Esophagus muscularis mucosa (tissue), 4 donors: ENCODE measurements around the gene ZNF446. TPM values are rescaled to one million over a fixed set of nuclear protein-coding genes. Genes with fewer than 3 reads are reported as not detected.
A peak's percentile ranks its signal among the peaks of the same experiment; 100 is the strongest.

Experiments
- DNase-seq: peaks from one replicate; pipeline ENCODE4 v3.0.0-alpha.2; 2017; ENCODE audit errors: extremely low spot score
- H3K27ac ChIP-seq, 4 donors: fragments of 200-600 bp; sonication (generic); replicated peaks in 1 of 4; 1 replicate in 3 of 4; 2 replicates in 1 of 4; pipeline ENCODE4 v1.5.1; 2016 to 2019; ENCODE audit warnings: mild to moderate bottlenecking in 1 of 4
- H3K27me3 ChIP-seq, 4 donors: fragments of 200-600 bp; sonication (generic); one replicate each; pipeline versions ENCODE4 v1.5.1 to v1.6.0; 2016 to 2019
- H3K36me3 ChIP-seq, 4 donors: fragments of 200-600 bp; sonication (generic); one replicate each; pipeline ENCODE4 v1.5.1; 2016 to 2019
- H3K4me1 ChIP-seq, 4 donors: fragments of 200-600 bp; sonication (generic); one replicate each; pipeline ENCODE4 v1.5.1; 2016 to 2019
- H3K4me3 ChIP-seq, 4 donors: fragments of 200-600 bp; sonication (generic); 1 replicate in 2 of 4; 2 replicates in 2 of 4; pipeline ENCODE4 v1.5.1; 2016 to 2019; ENCODE audit warnings: mild to moderate bottlenecking in 4 of 4, moderate library complexity in 1 of 4
- H3K9me3 ChIP-seq, 4 donors: fragments of 200-600 bp; sonication (generic); 1 replicate in 3 of 4; 2 replicates in 1 of 4; pipeline ENCODE4 v1.5.1; 2016 to 2019
- EP300 ChIP-seq: sonication (generic); formaldehyde crosslinking; IDR thresholded peaks from one replicate; pipeline ENCODE4 v1.6.1; 2017; ENCODE audit warnings: antibody characterized with exemption
- POLR2A ChIP-seq: fragments of 450-650 bp; IDR thresholded peaks from one replicate; pipeline ENCODE4 v1.6.1; 2017; ENCODE audit warnings: antibody characterized with exemption, moderate library complexity, mild to moderate bottlenecking, low read depth
- POLR2AphosphoS5 ChIP-seq, 2 donors: sonication (generic); formaldehyde crosslinking; IDR thresholded peaks; one replicate each; pipeline ENCODE4 v1.6.1; 2017; ENCODE audit warnings: antibody characterized with exemption in 2 of 2
- WGBS: methylation state at CpG from one replicate; pipeline ENCODE4 v1.1.5; 2018; 5-methylcytosine and 5-hydroxymethylcytosine counted together
- intact Hi-C: fragments of 100-400 bp; cut with DNase I; formaldehyde crosslinking; loops from one replicate; pipeline ENCODE4 v1.15.1; 2023
- total RNA-seq, 4 donors: library from RNA; depleted of rRNA; stranded (reverse); fragments of >200 nt; gene quantifications; one replicate each; pipeline versions ENCODE4 v1.1.0 to v1.2.1, GENCODE V29; 2016
- TF ChIP-seq, protein P1 (sequence below), 3 experiments: fragments of 200-600 bp in 2 of 3; fragments of 450-650 bp in 1 of 3; sonication (generic) in 2 of 3; IDR thresholded peaks; one replicate each; pipeline ENCODE4 v1.5.1; 2017 to 2019; ENCODE audit warnings: antibody characterized with exemption in 3 of 3, mild to moderate bottlenecking in 2 of 3, moderate library complexity in 1 of 3

Gene ZNF446
- 10 to 100 TPM; 13.7 to 20.4 (median 17.0) TPM for total RNA-seq

- H3K4me1 ChIP-seq, result peaks cover 18 to 29% (median 23%) of the 10 kb centered on the region in 4 donors
- peak within 1 kb of the TSS; percentile 68 to 74 (median 72) for H3K4me3 ChIP-seq
- no peaks in the 10 kb centered on the region for H3K27me3 ChIP-seq
- H3K9me3 ChIP-seq, result no peaks in the 10 kb centered on the region
- peak within 1 kb of the TSS; percentile 84 to 96 (median 90) for H3K27ac ChIP-seq
- 0% methylated on average over 37 of the region's 64 CpGs for WGBS
- peaks cover 20 to 63% (median 45%) of the 10 kb centered on the region in 4 donors for H3K36me3 ChIP-seq
- TF ChIP-seq POLR2A (peak; percentile 3), EP300 (peak; percentile 34), POLR2AphosphoS5 (IDR thresholded peaks at IDR 0.05) (peak; percentile 83 to 91)
- TF ChIP-seq, protein P1, sequence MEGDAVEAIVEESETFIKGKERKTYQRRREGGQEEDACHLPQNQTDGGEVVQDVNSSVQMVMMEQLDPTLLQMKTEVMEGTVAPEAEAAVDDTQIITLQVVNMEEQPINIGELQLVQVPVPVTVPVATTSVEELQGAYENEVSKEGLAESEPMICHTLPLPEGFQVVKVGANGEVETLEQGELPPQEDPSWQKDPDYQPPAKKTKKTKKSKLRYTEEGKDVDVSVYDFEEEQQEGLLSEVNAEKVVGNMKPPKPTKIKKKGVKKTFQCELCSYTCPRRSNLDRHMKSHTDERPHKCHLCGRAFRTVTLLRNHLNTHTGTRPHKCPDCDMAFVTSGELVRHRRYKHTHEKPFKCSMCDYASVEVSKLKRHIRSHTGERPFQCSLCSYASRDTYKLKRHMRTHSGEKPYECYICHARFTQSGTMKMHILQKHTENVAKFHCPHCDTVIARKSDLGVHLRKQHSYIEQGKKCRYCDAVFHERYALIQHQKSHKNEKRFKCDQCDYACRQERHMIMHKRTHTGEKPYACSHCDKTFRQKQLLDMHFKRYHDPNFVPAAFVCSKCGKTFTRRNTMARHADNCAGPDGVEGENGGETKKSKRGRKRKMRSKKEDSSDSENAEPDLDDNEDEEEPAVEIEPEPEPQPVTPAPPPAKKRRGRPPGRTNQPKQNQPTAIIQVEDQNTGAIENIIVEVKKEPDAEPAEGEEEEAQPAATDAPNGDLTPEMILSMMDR (IDR thresholded peaks at IDR 0.05), result peak in 1 of 3 experiments; percentile 11
- DNase-seq, result peak; percentile 100
- intact Hi-C loops, result no loop called here
Measured at GRCh38 chr19:58475714-58476497, at the start of gene ZNF446. TSS of gene ZNF446 (plus strand) at chr19:58476352. CDS start at chr19:58477219, 867 bp downstream.

GRCh38 chr19:58428617-58429016, 47.5 kb upstream of the ZNF446 start:
- Histone ChIP-seq H3K4me1 (no peaks in the 10 kb centered on the region), H3K36me3 (peaks cover 2 to 32% (median 18%) of the 10 kb centered on the region in 4 donors), H3K27ac (no peak overlapping the region), H3K4me3 (no peak overlapping the region), H3K9me3 (peaks cover 35 to 87% (median 80%) of the 10 kb centered on the region in 4 donors), H3K27me3 (no peaks in the 10 kb centered on the region)
- no peak for DNase-seq
- TF ChIP-seq, protein P1 (IDR thresholded peaks at IDR 0.05), result no peak
- TF ChIP-seq EP300 (no peak), POLR2A (no peak), POLR2AphosphoS5 (IDR thresholded peaks at IDR 0.05) (no peak)
- intact Hi-C loops, result no loop called here
- 94% methylated on average over 1 of the region's 1 CpG for WGBS

DNA sequence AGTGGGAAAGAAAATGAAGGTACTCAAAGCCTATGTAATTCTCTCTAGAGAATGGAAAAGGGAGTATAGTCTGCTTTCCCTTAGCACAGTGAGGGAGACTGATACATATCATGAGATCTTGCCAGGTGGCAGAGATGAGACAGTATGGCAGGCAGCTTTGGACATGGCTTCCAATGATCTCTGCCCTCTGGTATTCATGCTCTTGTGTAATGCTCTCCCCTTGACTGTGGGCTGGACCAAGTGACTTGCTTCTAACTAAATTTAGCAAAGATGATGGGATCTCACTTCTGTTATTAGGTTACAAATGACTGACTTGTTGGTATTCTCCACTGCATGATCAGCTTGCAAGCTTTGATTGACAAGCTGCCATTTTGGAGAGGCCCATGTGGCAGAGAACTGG, 46.4 kb upstream of the ZNF446 start:
- H3K9me3 ChIP-seq, result peaks cover 43 to 97% (median 91%) of the 10 kb centered on the region in 4 donors
- H3K36me3 ChIP-seq, result peaks cover 14 to 43% (median 29%) of the 10 kb centered on the region in 4 donors
- H3K4me3 ChIP-seq, result no peak overlapping the region

DNA sequence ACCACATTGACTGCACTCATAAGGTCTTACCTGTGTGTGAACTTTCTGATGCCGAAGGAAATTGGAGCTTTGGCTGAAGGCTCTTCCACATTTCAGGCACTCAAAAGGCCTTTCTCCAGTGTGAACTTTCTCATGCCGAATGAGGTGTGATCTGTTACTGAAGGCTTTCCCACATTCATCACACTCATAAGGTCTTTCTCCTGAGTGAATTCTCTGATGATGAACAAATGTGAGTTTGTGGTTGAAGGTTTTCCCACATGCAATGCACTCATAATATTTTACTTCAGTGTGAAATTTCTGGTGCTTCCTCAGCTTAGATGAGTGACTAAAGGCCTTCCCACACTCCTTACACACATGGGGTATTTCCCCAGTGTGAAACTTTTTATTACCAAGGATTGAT, 41.9 kb upstream of the ZNF446 start:
- Histone ChIP-seq H3K27me3 (no peaks in the 10 kb centered on the region), H3K4me3 (no peak overlapping the region), H3K4me1 (peaks cover 3 to 7% (median 5%) of the 10 kb centered on the region in 4 donors), H3K36me3 (peaks cover 39 to 77% (median 62%) of the 10 kb centered on the region in 4 donors), H3K9me3 (peaks cover 46 to 100% (median 99%) of the 10 kb centered on the region in 4 donors), H3K27ac (no peak overlapping the region)
- TF ChIP-seq, protein P1 (IDR thresholded peaks at IDR 0.05), result no peak
- TF ChIP-seq EP300, result no peak
- TF ChIP-seq POLR2AphosphoS5 (IDR thresholded peaks at IDR 0.05), result no peak
- TF ChIP-seq POLR2A, result no peak
- DNase-seq, result no peak
- intact Hi-C loops, result no loop called here
- WGBS, result 97% methylated on average over 2 of the region's 2 CpGs

More for the DNA sequence above, 46.4 kb upstream of the ZNF446 start:
- H3K4me1 ChIP-seq, result no peaks in the 10 kb centered on the region
- intact Hi-C loops, result no loop called here
- TF ChIP-seq, protein P1 (IDR thresholded peaks at IDR 0.05), result no peak
- TF ChIP-seq EP300, result no peak
- no peak for TF ChIP-seq POLR2AphosphoS5 (IDR thresholded peaks at IDR 0.05)
- no peak for TF ChIP-seq POLR2A
- H3K27me3 ChIP-seq, result no peaks in the 10 kb centered on the region
- no peak overlapping the region for H3K27ac ChIP-seq
- DNase-seq, result no peak
